ENCODE measurements around the gene AMBRA1. TPM values are rescaled to one million over a fixed set of nuclear protein-coding genes. Genes with fewer than 3 reads are reported as not detected.

Gene AMBRA1

DNA sequence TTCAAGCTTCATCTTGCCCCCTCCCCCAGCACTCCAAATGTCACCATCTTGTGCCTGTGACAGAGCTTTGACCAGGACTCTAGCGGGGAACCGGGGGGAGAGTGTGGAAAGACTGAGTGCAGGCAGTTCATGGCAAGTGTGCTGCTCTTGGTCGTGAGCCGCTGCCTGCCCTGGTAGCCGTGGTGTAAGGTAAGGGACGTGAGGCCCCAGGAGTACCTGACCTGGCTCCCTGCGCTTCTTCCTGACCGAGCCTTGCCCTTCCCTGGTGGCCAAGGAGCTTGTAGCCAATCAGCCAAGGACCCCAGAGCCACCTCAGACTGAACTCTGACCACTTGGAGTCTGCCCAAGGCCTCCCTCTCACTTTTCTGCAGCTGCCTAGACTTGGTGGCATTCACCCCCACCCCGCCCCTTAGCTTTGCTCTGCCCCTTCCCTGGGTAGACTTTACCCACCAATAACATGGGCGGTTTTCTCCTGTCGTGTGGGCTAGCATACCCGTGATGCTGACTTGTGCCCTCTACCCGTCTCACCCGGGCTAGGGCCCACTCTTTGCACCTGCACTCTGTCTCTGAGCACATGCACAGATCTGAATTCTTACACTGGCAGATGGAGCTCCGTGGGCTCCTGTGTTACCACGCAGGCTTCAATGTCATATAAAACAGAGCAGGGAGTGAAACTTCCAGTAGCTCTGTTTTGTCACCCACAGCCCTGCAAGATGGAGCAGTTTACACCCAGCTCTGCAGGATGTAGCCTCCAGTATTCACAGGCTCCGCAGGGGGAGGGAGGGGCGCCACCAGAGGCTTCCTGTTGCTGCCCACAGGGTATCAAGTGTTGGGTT, 245.0 kb downstream of the AMBRA1 start:
- no CpG with 5 or more reads among the region's 18 CpGs for WGBS (ENCODE audit: extremely low coverage, insufficient coverage, low lambda C conversion rate)
- Histone ChIP-seq H3K56ac (ENCODE audit: low read length) (peak overlapping the region; percentile 93), H4K5ac (ENCODE audit: low read length) (no peak overlapping the region), H3K9ac (ENCODE audit: low read length) (peak overlapping the region; percentile 87), H2BK120ac (ENCODE audit: low read depth, low read length) (no peak overlapping the region), H2BK15ac (replicated peaks; ENCODE audit: low read depth) (no peak overlapping the region), H3K18ac (ENCODE audit: low read length) (no peak overlapping the region), H4K8ac (ENCODE audit: low read depth, low read length) (no peak overlapping the region), H3K79me1 (ENCODE audit: low read length) (peaks cover 30% of the 10 kb centered on the region), H3K4me3 (ENCODE audit: low read length) (no peak overlapping the region), H3K4me2 (ENCODE audit: low read length) (peak overlapping the region; percentile 78), H3K4me1 (ENCODE audit: control insufficient read depth, low read depth, low read length) (peaks cover 13% of the 10 kb centered on the region), H2BK5ac (ENCODE audit: low read length) (no peak overlapping the region), H3K4ac (ENCODE audit: low read depth, low read length) (no peak overlapping the region), H3K79me2 (ENCODE audit: control insufficient read depth, insufficient read depth, low read length) (peaks cover 34% of the 10 kb centered on the region), H3K27ac (ENCODE audit: low read depth, low read length) (no peak overlapping the region), H3K36me3 (ENCODE audit: control insufficient read depth, insufficient read depth, low read length) (no peaks in the 10 kb centered on the region), H3K27me3 (ENCODE audit: insufficient read depth, low read length, poor library complexity) (no peaks in the 10 kb centered on the region), H2AK5ac (ENCODE audit: low read length) (peak overlapping the region; percentile 35), H3K23ac (ENCODE audit: low read length) (no peak overlapping the region)
- DNase-seq, result no peak

GRCh38 chr11:46347637-46348311, 246.0 kb downstream of the AMBRA1 start:
- Histone ChIP-seq H3K4me1 (ENCODE audit: control insufficient read depth, low read depth, low read length) (peaks cover 17% of the 10 kb centered on the region), H2BK5ac (ENCODE audit: low read length) (no peak overlapping the region), H3K9ac (ENCODE audit: low read length) (peak overlapping the region; percentile 87), H3K4ac (ENCODE audit: low read depth, low read length) (no peak overlapping the region), H3K79me1 (ENCODE audit: low read length) (peaks cover 22% of the 10 kb centered on the region), H3K4me3 (ENCODE audit: low read length) (peak overlapping the region; percentile 73), H3K56ac (ENCODE audit: low read length) (peak overlapping the region; percentile 93), H2AK5ac (ENCODE audit: low read length) (no peak overlapping the region), H3K23ac (ENCODE audit: low read length) (peak overlapping the region; percentile 84), H3K27me3 (ENCODE audit: insufficient read depth, low read length, poor library complexity) (no peaks in the 10 kb centered on the region), H4K8ac (ENCODE audit: low read depth, low read length) (no peak overlapping the region), H3K36me3 (ENCODE audit: control insufficient read depth, insufficient read depth, low read length) (no peaks in the 10 kb centered on the region), H3K27ac (ENCODE audit: low read depth, low read length) (no peak overlapping the region), H2BK120ac (ENCODE audit: low read depth, low read length) (no peak overlapping the region), H3K4me2 (ENCODE audit: low read length) (peak overlapping the region; percentile 78), H3K79me2 (ENCODE audit: control insufficient read depth, insufficient read depth, low read length) (peaks cover 25% of the 10 kb centered on the region), H3K18ac (ENCODE audit: low read length) (peak overlapping the region; percentile 25), H4K5ac (ENCODE audit: low read length) (no peak overlapping the region), H2BK15ac (replicated peaks; ENCODE audit: low read depth) (no peak overlapping the region)
- no peak for DNase-seq
- WGBS (ENCODE audit: extremely low coverage, insufficient coverage, low lambda C conversion rate), result no CpG with 5 or more reads among the region's 63 CpGs

- Histone ChIP-seq H3K18ac (ENCODE audit: low read length) (peak within 1 kb of the TSS; percentile 25), H3K79me2 (ENCODE audit: control insufficient read depth, insufficient read depth, low read length) (peaks cover 22% of the 10 kb centered on the region), H3K56ac (ENCODE audit: low read length) (peak within 1 kb of the TSS; percentile 95), H2AK5ac (ENCODE audit: low read length) (peak within 1 kb of the TSS; percentile 67), H3K9ac (ENCODE audit: low read length) (peak within 1 kb of the TSS; percentile 87), H3K4ac (ENCODE audit: low read depth, low read length) (no peak within 1 kb of the TSS), H3K36me3 (ENCODE audit: control insufficient read depth, insufficient read depth, low read length) (no peaks in the 10 kb centered on the region), H2BK15ac (replicated peaks; ENCODE audit: low read depth) (no peak within 1 kb of the TSS), H3K4me3 (ENCODE audit: low read length) (peak within 1 kb of the TSS; percentile 73), H3K4me2 (ENCODE audit: low read length) (peak within 1 kb of the TSS; percentile 78), H3K23ac (ENCODE audit: low read length) (peak within 1 kb of the TSS; percentile 84), H2BK120ac (ENCODE audit: low read depth, low read length) (no peak within 1 kb of the TSS), H3K79me1 (ENCODE audit: low read length) (peaks cover 18% of the 10 kb centered on the region), H3K27ac (ENCODE audit: low read depth, low read length) (no peak within 1 kb of the TSS), H3K4me1 (ENCODE audit: control insufficient read depth, low read depth, low read length) (peaks cover 21% of the 10 kb centered on the region), H4K8ac (ENCODE audit: low read depth, low read length) (no peak within 1 kb of the TSS), H3K27me3 (ENCODE audit: insufficient read depth, low read length, poor library complexity) (no peaks in the 10 kb centered on the region), H2BK5ac (ENCODE audit: low read length) (no peak within 1 kb of the TSS), H4K5ac (ENCODE audit: low read length) (no peak within 1 kb of the TSS)
- WGBS (ENCODE audit: extremely low coverage, insufficient coverage, low lambda C conversion rate), result no CpG with 5 or more reads among the region's 80 CpGs
- peak; percentile 84 for DNase-seq
These were observed 246.8 kb downstream of the AMBRA1 start, which contains the start of gene DGKZ for GRCh38 chr11:46346886-46347636. Gene DGKZ, plus strand, starts transcription at chr11:46347463. Its CDS starts 197 bp downstream, at chr11:46347660.

Small RNA genes within 50 kb of the gene (small RNA-seq; reads per million reads assigned to genes)
- gene MIR3160-1 (ENCODE audit: insufficient read depth) (not detected), gene MIR4688 (ENCODE audit: insufficient read depth) (1.1 reads per million)
